GM12864 (cell line): ENCODE results near the gene SLC9A2.

Source experiments
- DNase-seq: peaks from one replicate; pipeline ENCODE4 v3.0.0-alpha.2; 2011; ENCODE audit warnings: low read depth
- H3K4me3 ChIP-seq: 2 replicates; pipeline ENCODE4 v1.5.1; 2011; ENCODE audit warnings: mild to moderate bottlenecking, low read depth, low read length, control low read depth
- CTCF ChIP-seq: IDR thresholded peaks from 2 replicates; pipeline ENCODE4 v1.5.1; 2011; ENCODE audit warnings: low read depth, mild to moderate bottlenecking, moderate library complexity, low read length, control low read depth, inconsistent platforms; ENCODE audit errors: missing control alignments

The SLC9A2 gene

GRCh38 chr2:102668171-102668570 lies 48.8 kb downstream of the SLC9A2 start:
- no peak for TF ChIP-seq CTCF
- no peak overlapping the region for H3K4me3 ChIP-seq

GRCh38 chr2:102669401-102669800 lies 50.0 kb downstream of the SLC9A2 start:
- no peak for DNase-seq
- no peak overlapping the region for H3K4me3 ChIP-seq
- no peak for TF ChIP-seq CTCF

More at GRCh38 chr2:102668171-102668570, 48.8 kb downstream of the SLC9A2 start:
- DNase-seq, result no peak

DNA sequence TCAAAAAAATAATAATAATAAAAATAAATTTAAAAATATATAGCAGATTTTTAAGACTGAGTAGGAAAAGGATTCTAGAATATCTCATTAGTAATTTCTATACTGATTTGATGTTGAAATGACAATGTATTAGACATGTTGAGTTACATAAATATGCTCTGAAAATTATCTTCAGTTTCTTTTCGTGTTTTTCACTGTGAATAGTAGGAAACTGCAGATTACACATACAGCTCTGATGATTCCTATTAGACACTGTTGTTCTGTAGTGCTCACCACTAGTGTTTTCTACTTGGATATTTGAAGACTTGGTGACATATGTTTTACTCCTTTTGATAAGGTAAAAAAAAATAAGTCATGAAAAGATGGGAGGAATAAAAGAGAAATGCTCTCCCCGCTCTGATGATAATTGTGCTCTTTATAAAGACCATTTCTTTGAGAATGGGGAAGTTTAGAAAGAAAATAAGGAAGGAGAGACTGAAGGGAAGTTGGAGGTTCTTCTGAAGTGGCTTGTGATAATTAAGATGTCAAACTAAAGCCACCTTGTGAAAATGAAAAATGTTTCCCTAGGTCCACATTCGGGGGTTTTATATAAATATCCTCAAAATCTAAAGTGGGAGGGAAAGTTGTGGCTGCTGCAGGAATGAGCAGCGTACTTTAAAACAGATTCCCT lies 52.9 kb downstream of the SLC9A2 start:
- no peak for DNase-seq
- TF ChIP-seq CTCF, result no peak
- no peak overlapping the region for H3K4me3 ChIP-seq

DNA sequence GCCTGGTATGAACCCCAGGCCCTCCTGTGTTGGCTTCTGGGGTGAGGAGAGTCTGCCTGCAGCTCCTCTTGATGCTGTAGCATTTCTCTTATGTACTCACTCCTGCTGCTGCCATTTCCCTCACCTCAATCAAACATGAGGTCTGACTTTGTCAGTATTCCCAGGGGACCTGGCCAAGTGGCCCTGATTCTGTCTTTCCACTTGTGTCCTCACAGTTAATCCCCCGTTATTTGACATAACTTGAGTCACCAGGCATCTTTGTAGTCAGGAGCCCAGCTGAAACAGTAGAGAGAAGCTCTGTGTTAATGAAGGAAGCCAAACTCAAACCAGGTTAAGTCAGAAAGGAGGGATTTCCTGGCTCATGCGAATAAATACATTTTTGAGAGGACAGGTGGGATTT lies 55.0 kb downstream of the SLC9A2 start:
- no peak for DNase-seq
- H3K4me3 ChIP-seq, result no peak overlapping the region
- TF ChIP-seq CTCF, result no peak

DNA sequence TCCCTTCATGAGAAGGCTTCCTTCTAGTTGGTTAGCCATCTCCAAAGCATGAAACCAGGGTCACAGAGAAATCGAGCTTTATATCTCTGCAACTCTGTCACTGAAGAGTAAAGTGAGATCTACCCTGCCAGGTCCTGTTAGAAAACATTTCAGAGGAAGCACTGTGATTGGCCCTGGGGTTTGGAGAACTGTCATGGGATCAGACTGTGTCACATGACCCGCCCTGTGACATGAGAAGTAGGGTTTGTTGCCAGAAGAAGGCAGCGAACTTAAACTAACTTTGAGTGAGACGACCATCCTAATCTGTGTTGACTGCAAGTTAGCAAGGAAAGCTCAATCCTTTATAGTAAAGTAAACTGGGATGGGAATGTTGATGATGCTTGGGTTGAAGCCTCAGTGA lies 55.5 kb downstream of the SLC9A2 start:
- no peak for DNase-seq
- no peak for TF ChIP-seq CTCF

DNA sequence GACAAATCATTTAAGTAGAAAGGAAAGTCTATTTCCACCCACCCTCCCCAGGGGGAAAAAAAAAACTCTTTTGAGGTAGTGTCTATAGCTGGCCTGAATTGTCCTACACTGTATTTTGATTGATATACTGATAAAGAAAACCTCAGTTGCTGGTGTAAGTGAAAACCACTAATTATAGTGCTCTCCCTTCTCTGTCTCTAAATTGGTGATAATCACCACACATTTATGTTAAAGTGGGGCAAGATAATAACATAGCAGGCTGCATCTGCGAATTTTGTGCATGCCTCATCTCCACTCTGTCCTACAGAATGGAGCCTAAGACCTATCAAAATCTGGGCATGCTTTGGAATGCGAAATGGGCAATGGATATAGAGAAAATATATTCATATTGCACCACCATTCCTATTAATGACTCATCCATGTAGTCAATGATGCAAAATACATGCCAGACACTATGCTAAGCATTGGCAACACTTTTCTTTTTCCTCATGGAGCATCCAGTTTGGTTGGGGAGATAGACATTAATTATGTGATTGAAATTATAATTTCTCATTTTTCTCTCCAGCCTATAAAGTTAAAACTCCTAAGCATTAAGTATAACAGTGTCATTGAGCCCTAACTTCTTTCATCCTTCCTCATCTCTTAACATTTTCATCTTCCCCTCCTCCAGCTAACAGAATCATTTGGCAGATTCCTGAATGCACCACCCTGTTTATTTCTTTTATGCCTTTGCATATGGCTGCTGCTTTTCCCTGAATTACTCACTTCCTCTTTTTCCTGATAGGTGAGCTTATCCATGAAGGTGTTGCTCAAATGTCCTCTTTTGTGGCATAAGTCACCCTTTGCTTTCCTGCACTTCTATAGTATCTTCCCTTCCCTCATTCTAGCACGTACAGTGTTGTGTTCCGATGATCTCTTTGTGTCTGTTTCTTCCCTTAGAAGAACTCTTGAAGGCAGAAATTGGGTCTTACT lies 58.2 kb downstream of the SLC9A2 start:
- DNase-seq, result no peak
- H3K4me3 ChIP-seq, result no peak overlapping the region
- no peak for TF ChIP-seq CTCF

More for the DNA sequence above, 55.5 kb downstream of the SLC9A2 start:
- no peak overlapping the region for H3K4me3 ChIP-seq
